Ureter (tissue), 1 donor: ENCODE data around the gene ATP5IF1. TPM values are rescaled to one million over a fixed set of nuclear protein-coding genes. Genes with fewer than 3 reads are reported as not detected.

Experiments used
- DNase-seq: peaks from one replicate; pipeline ENCODE4 v3.0.0-alpha.2; 2020; ENCODE audit warnings: low spot score
- total RNA-seq: library from RNA; stranded (reverse); gene quantifications from one replicate; pipeline ENCODE4 v1.2.4, GENCODE V29; 2023
- donor health status: DM: yes; HTN: yes; CAD: no.

The ATP5IF1 gene
- total RNA-seq, 1 donor from 2014 or later, result 128 TPM

GRCh38 chr1:28265577-28265976 lies 29.7 kb downstream of the ATP5IF1 start:
- no peak for DNase-seq

GRCh38 chr1:28266920-28267322 lies 31.0 kb downstream of the ATP5IF1 start:
- DNase-seq, result no peak

- no peak for DNase-seq
These were observed 31.7 kb downstream of the ATP5IF1 start for GRCh38 chr1:28267633-28268032.

- DNase-seq, result no peak
These were observed 33.6 kb downstream of the ATP5IF1 start for GRCh38 chr1:28269529-28269928.

- DNase-seq, result no peak
These were observed 36.4 kb downstream of the ATP5IF1 start for GRCh38 chr1:28272215-28272852.

- DNase-seq, result no peak
These were observed 37.4 kb downstream of the ATP5IF1 start for GRCh38 chr1:28273216-28273860.

GRCh38 chr1:28278763-28279162 lies 42.8 kb downstream of the ATP5IF1 start:
- no peak for DNase-seq

- DNase-seq, result no peak
These were observed 43.8 kb downstream of the ATP5IF1 start for GRCh38 chr1:28279721-28280120.

- DNase-seq, result no peak
These were observed 44.6 kb downstream of the ATP5IF1 start for GRCh38 chr1:28280501-28280900.

- DNase-seq, result no peak
These were observed 45.1 kb downstream of the ATP5IF1 start for GRCh38 chr1:28280977-28281381.

- DNase-seq, result no peak
These were observed 45.9 kb downstream of the ATP5IF1 start for GRCh38 chr1:28281608-28282425.

GRCh38 chr1:28282426-28283407 lies 46.8 kb downstream of the ATP5IF1 start:
- no peak for DNase-seq

- no peak for DNase-seq
These were observed 50.2 kb downstream of the ATP5IF1 start for GRCh38 chr1:28286111-28286510.

Other genes starting within 250 kb of the ATP5IF1 start
- gene EYA3, start 147.5 kb upstream of the ATP5IF1 start, total RNA-seq, result 31.6 TPM
- gene PTAFR, start 59.4 kb upstream of the ATP5IF1 start, total RNA-seq, result 9.9 TPM
- gene DNAJC8, start 3.1 kb upstream of the ATP5IF1 start, total RNA-seq, result 67.4 TPM
- 20.4 TPM for gene SESN2, start 23.4 kb downstream of the ATP5IF1 start, total RNA-seq
- gene MED18, start 92.9 kb downstream of the ATP5IF1 start, total RNA-seq, result 14.4 TPM
- gene PHACTR4, start 133.6 kb downstream of the ATP5IF1 start, total RNA-seq, result 44.1 TPM